ENCODE measurements around the gene EFCAB11. TPM values are rescaled to one million over a fixed set of nuclear protein-coding genes. Genes with fewer than 3 reads are reported as not detected.

The EFCAB11 gene
- total and polyA plus RNA-seq, 2 of the 4 experiments (the other 2 are of a cell fraction) = 2.2 to 5.3 TPM

DNA sequence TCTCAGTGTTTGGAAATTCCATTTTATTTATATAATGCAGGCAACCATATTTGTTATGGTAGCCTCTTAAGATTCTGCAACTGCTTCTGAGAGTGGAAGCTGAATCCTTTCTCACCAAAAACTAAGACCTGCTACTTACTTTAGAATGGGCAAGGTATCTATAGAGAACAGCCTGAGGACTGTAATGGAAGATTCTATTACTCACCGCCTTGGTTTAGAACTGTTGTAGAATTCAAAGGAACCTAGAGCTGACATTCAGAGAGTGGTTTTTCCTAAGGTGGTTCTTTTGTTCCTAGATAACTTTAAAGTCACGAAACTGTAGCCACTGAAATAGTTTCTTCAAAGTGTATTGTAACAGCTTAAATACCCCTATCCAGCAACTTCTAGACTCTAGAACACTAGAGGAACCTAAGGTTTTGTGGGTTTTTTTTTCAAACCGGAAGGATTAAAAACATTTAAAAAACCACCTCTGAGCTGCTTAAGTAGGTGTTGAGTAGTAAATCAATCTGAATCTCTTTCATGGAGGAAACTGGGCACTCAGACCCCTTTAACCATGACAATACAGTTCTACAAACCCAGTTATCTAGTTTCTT, 5.4 kb upstream of the EFCAB11 start:
- Histone ChIP-seq H3K9ac (ENCODE audit: low read depth, low read length) (no peak overlapping the region), H3K4me2 (ENCODE audit: low read depth, low read length) (no peak overlapping the region), H3K23ac (ENCODE audit: low read depth, low read length) (no peak overlapping the region), H2AK5ac (ENCODE audit: low read depth, low read length) (no peak overlapping the region), H3K4me3 (ENCODE audit: insufficient read depth, low read depth, low read length) (no peak overlapping the region), H3K9me1 (ENCODE audit: insufficient read depth, low read length) (peaks cover 6% of the 10 kb centered on the region), H2BK120ac (ENCODE audit: low read depth, low read length) (no peak overlapping the region), H2BK20ac (ENCODE audit: low read depth, low read length) (no peak overlapping the region), H4K91ac (ENCODE audit: insufficient read depth, low read depth, low read length) (no peak overlapping the region), H4K8ac (ENCODE audit: low read depth in 2 of 2, low read length in 2 of 2) (no peak overlapping the region), H2BK5ac (ENCODE audit: low read depth, low read length, poor library complexity, severe bottlenecking) (no peak overlapping the region), H3K36me3 (ENCODE audit: control insufficient read depth, insufficient read depth, low read length) (peaks cover 13% of the 10 kb centered on the region), H3K14ac (replicated peaks; ENCODE audit: low read depth, low read length) (no peak overlapping the region), H3K9me3 (ENCODE audit: control insufficient read depth, insufficient read depth, low read length) (no peaks in the 10 kb centered on the region), H2AFZ (replicated peaks; ENCODE audit: low read length, poor library complexity) (no peak overlapping the region), H2BK15ac (ENCODE audit: low read depth, low read length) (no peak overlapping the region), H3K4me1 (ENCODE audit: control insufficient read depth, insufficient read depth, low read length) (peaks cover 3% of the 10 kb centered on the region; the same call in 1 of the 2 replicates), H4K20me1 (ENCODE audit: insufficient read depth, low read length) (no peaks in the 10 kb centered on the region), H3K4ac (ENCODE audit: low read depth, low read length) (no peak overlapping the region), H3K18ac (ENCODE audit: low read depth, low read length) (no peak overlapping the region), H4K5ac (ENCODE audit: low read depth, low read length) (no peak overlapping the region), H3K56ac (ENCODE audit: extremely low read depth, insufficient read depth, low read length) (no peak overlapping the region), H2AK9ac (replicated peaks; ENCODE audit: low read depth, low read length, poor library complexity) (no peak overlapping the region), H3K27me3 (ENCODE audit: control insufficient read depth, insufficient read depth, low read length) (no peaks in the 10 kb centered on the region), H3K27ac (ENCODE audit: insufficient read depth, low read length) (no peak overlapping the region), H3K79me1 (ENCODE audit: low read depth in 1 of 2, low read length in 2 of 2) (peaks cover 52 to 64% of the 10 kb centered on the region in 2 experiments)
- intact Hi-C loops (cut with micrococcal nuclease) = no loop called here
- TF ChIP-seq, protein P1, sequence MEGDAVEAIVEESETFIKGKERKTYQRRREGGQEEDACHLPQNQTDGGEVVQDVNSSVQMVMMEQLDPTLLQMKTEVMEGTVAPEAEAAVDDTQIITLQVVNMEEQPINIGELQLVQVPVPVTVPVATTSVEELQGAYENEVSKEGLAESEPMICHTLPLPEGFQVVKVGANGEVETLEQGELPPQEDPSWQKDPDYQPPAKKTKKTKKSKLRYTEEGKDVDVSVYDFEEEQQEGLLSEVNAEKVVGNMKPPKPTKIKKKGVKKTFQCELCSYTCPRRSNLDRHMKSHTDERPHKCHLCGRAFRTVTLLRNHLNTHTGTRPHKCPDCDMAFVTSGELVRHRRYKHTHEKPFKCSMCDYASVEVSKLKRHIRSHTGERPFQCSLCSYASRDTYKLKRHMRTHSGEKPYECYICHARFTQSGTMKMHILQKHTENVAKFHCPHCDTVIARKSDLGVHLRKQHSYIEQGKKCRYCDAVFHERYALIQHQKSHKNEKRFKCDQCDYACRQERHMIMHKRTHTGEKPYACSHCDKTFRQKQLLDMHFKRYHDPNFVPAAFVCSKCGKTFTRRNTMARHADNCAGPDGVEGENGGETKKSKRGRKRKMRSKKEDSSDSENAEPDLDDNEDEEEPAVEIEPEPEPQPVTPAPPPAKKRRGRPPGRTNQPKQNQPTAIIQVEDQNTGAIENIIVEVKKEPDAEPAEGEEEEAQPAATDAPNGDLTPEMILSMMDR (conservative IDR thresholded peaks at IDR 0.05; ENCODE audit: low read depth, low read length) = no peak
- TF ChIP-seq CHD1 (IDR thresholded peaks at IDR 0.05; ENCODE audit: low read depth, low read length) (no peak), MAZ (IDR thresholded peaks at IDR 0.05; ENCODE audit: borderline replicate concordance, low read depth, low read length) (no peak), POLR2A (IDR thresholded peaks at IDR 0.05; ENCODE audit: low read depth, low read length) (no peak), MXI1 (IDR thresholded peaks at IDR 0.05; ENCODE audit: borderline replicate concordance, low read depth, low read length) (no peak), CEBPB (IDR thresholded peaks at IDR 0.05; ENCODE audit: low read depth, low read length) (no peak), RFX5 (IDR thresholded peaks at IDR 0.05; ENCODE audit: low read depth, low read length) (no peak), FOS (IDR thresholded peaks at IDR 0.05; ENCODE audit: low read depth, low read length) (no peak), RCOR1 (IDR thresholded peaks at IDR 0.05; ENCODE audit: insufficient replicate concordance, low read length) (no peak), SMC3 (IDR thresholded peaks at IDR 0.05; ENCODE audit: low read depth, low read length) (no peak), NFE2L2 (IDR thresholded peaks at IDR 0.05; ENCODE audit: low read depth, low read length) (no peak), BHLHE40 (IDR thresholded peaks at IDR 0.05; ENCODE audit: low read depth, low read length) (no peak), MAFK (IDR thresholded peaks at IDR 0.05; ENCODE audit: low read depth, low read length) (no peak), RAD21 (IDR thresholded peaks at IDR 0.05; ENCODE audit: low read length) (no peak)
- TF ChIP-seq, protein P2, sequence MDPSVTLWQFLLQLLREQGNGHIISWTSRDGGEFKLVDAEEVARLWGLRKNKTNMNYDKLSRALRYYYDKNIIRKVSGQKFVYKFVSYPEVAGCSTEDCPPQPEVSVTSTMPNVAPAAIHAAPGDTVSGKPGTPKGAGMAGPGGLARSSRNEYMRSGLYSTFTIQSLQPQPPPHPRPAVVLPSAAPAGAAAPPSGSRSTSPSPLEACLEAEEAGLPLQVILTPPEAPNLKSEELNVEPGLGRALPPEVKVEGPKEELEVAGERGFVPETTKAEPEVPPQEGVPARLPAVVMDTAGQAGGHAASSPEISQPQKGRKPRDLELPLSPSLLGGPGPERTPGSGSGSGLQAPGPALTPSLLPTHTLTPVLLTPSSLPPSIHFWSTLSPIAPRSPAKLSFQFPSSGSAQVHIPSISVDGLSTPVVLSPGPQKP (IDR thresholded peaks at IDR 0.05; ENCODE audit: borderline replicate concordance, low read depth, low read length) = no peak
- TF ChIP-seq, protein P3, sequence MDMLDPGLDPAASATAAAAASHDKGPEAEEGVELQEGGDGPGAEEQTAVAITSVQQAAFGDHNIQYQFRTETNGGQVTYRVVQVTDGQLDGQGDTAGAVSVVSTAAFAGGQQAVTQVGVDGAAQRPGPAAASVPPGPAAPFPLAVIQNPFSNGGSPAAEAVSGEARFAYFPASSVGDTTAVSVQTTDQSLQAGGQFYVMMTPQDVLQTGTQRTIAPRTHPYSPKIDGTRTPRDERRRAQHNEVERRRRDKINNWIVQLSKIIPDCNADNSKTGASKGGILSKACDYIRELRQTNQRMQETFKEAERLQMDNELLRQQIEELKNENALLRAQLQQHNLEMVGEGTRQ (IDR thresholded peaks at IDR 0.05; ENCODE audit: low read depth, low read length) = no peak
- no CpG with 5 or more reads among the region's 3 CpGs for WGBS, 2 experiments (ENCODE audit: extremely low coverage in 2 of 2, insufficient read length in 1 of 2)
- dilution Hi-C loops (cut with HindIII; ENCODE audit: low sequenced_read_pairs, unreplicated experiment) = no loop called here
- in situ Hi-C loops (cut with MboI; ENCODE audit: low sequenced_read_pairs) = no loop called here
- BruUV-seq (replicated peaks) = no TSS peak
- ChIA-PET CTCF (no interaction called here), POLR2A (ENCODE audit: unreplicated experiment) (no interaction called here)
- ATAC-seq (ENCODE audit: low read depth) = no peak
- DNase-seq = no peak
